Right renal cortex interstitium (tissue), 3 donors: ENCODE data around the gene B4GALNT4. TPM values are rescaled to one million over a fixed set of nuclear protein-coding genes. Genes with fewer than 3 reads are reported as not detected.
"Not testable (repeated sequence)": the region's sequence is repeated elsewhere in the genome, so short reads cannot be mapped to it uniquely, and the experiment has no call there.

Experiments
- DNase-seq, 3 donors: peaks; one replicate each; pipeline ENCODE4 v3.0.0-alpha.2; 2013; ENCODE audit warnings: low read depth in 3 of 3, low spot score in 2 of 3
- polyA plus RNA-seq, 3 donors: library from polyadenylated mRNA; unstranded; fragments of 120-200 nt; gene quantifications; one replicate each; pipeline ENCODE4 v1.2.1, GENCODE V29; 2013; ENCODE audit not compliant: insufficient read length in 3 of 3

The B4GALNT4 gene
- polyA plus RNA-seq, 3 donors, result 45.9 to 50.1 (median 47.4) TPM

GRCh38 chr11:334264-334994 lies 34.9 kb upstream of the B4GALNT4 start:
- no peak for DNase-seq

- no peak for DNase-seq
Measured at GRCh38 chr11:335779-336658, 33.3 kb upstream of the B4GALNT4 start.

DNA sequence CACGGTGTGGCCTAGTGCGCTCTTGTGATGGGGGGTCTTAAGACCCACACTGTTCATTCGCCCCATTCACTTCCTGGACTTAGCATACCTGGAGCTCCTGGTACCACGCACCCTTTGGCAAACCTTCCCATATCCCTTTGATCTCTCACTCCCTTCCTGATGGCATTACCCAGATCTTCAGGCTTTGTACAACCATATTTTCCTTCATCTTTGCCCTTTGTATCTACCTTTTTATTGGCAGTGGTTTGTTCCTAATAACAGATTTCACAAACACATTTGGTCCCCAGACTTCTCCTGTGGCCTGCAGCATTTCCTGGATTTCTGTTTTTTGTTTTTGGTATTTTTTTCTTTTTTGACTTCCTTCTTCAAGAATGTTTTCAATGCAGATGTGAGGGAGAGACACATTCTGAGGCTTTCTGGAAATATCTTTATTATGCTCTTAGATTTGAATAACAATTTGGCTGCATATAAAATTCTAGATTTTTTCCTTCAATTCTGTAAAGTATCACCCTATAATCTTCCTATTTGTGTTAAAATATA lies 32.6 kb upstream of the B4GALNT4 start:
- no peak for DNase-seq

- no peak for DNase-seq
Measured at GRCh38 chr11:337711-338110, 31.6 kb upstream of the B4GALNT4 start.

- no peak for DNase-seq
Measured at GRCh38 chr11:339963-340362, 29.3 kb upstream of the B4GALNT4 start.

- no peak for DNase-seq
Measured at GRCh38 chr11:340539-341512, 28.5 kb upstream of the B4GALNT4 start.

DNA sequence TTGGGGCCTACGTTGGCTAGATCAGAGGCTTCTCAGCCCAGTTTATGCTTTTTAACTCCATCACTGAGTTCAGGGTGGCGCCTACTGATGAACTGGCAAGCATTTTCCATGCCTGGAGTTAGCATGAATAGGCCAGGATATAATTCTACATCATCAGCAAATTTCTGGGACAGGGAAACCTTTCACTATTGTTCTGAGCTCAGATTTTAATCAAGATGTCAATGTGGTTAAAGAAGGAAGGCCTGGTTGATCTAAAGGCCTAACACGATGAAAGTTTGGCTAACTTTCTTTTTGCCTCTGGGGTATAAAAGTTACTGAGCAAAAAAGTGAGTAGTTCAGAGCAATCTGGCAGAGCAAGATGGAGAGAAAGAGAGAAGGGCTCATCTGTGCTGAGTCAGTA lies 27.0 kb upstream of the B4GALNT4 start:
- DNase-seq, result no peak

DNA sequence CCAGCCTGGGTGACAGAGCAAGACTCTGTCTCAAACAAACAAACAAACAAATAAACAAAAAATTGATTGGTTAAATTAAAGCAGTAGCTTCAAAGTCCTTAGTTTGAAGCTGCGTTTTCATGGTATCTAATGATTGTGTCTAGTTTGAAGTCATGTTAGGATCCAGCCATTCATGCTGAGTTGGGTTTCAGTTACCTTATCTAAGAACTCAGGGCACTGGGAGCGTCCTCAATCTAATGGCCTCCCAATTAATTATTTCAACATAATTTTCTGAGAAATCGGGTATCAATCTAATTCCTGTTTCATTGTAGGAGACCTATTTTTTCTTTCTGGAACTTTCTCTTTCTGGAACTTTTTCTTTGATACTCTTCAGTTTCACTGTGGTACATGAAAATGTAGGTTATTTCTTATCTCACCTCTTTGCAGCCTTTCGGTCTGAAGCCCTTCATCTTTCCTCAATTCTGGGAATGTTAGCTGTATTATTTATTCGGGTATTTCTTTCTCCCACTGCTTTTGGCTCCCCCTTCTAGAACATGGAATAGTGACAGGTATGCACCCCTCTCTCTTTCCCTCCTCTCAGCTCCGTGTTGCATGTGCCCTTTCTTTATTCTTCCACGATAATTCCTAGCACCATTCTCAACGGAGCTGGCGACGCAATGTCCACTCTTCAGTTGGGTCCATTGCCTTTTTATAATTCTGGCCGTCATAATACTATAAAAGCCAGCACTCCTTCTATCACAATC lies 24.3 kb upstream of the B4GALNT4 start:
- DNase-seq, result no peak

DNA sequence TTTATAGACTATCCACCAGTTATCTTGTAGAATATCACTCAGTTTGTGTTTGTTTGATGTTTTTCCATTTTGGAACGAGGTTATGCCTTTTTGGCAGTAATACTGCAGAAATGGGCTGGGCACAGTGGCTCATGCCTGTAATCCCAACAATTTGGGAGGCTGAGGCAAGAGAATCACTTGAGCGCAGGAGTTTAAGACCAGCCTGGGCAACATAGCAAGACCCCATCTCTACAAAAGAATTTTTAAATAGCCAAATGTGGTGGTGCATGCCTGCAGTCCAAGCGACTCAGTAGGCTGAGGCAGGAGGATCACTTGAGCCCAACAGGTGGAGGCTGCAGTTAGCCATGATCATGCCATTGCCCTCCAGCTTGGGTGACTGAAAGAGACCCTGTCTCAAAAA lies 22.8 kb upstream of the B4GALNT4 start:
- no peak for DNase-seq

- DNase-seq, result not testable (repeated sequence)
Measured at GRCh38 chr11:349270-349954, 19.9 kb upstream of the B4GALNT4 start.

- not testable (repeated sequence) for DNase-seq
Measured at GRCh38 chr11:350033-350722, 19.1 kb upstream of the B4GALNT4 start.

- DNase-seq, result no peak
Measured at GRCh38 chr11:350723-351255, 18.5 kb upstream of the B4GALNT4 start.

GRCh38 chr11:351411-351810 lies 17.9 kb upstream of the B4GALNT4 start:
- DNase-seq, result no peak

- DNase-seq, result no peak
Measured at GRCh38 chr11:352456-353031, 16.8 kb upstream of the B4GALNT4 start.

- no peak for DNase-seq
Measured at GRCh38 chr11:353179-353873, 16.0 kb upstream of the B4GALNT4 start.

- DNase-seq, result peak in 2 of 3 donors; percentile 87 to 88
Measured at GRCh38 chr11:355581-356458, 13.5 kb upstream of the B4GALNT4 start.
